K562 (cell line): ENCODE results near the gene RORC. TPM values are rescaled to one million over a fixed set of nuclear protein-coding genes. Genes with fewer than 3 reads are reported as not detected.

Experiments
- ATAC-seq: fragments of 200-7000 bp; cut with Tn5 transposase; 3 replicates; pipeline ENCODE4 v1.9.1; 2020; ENCODE audit warnings: moderate library complexity
- BruUV-seq: library from RNA; stranded (reverse); fragments of 400-500 nt; replicated peaks from 2 replicates; lab custom pipeline; 2021; lab: Mats Ljungman, UMichigan
- CTCF ChIA-PET: fragments of 300-600 bp; formaldehyde crosslinking; extraction: SDS; loops from one replicate; lab custom pipeline; 2021; ENCODE audit warnings: low intra/inter-chr PET ratio; lab: Yijun Ruan, JAX
- POLR2A ChIA-PET: fragments of 300-600, 350-650 bp; sonication (Branson Sonifier 250); formaldehyde crosslinking; extraction: SDS; loops from one replicate; lab custom pipeline; 2021; ENCODE audit warnings: antibody characterized with exemption, inconsistent platforms; lab: Yijun Ruan, JAX
- DNase-seq, 4 experiments: peaks; one replicate each; pipeline versions ENCODE4 v3.0.0 to v3.0.0-alpha.2; 2011 to 2018; ENCODE audit warnings: low spot score in 3 of 4, mixed read lengths in 3 of 4; ENCODE audit errors: extremely low read depth in 1 of 4
- FAIRE-seq: peaks from 2 replicates; lab custom pipeline; 2011; peaks lifted over from hg19 to GRCh38; lab: Jason Lieb, UNC
- H2AFZ ChIP-seq: 2 replicates; pipeline ENCODE4 v1.6.0; 2011; ENCODE audit warnings: low read depth, low read length, control low read depth, inconsistent platforms
- H3K27ac ChIP-seq: fragments of 200-600 bp; 3 replicates; pipeline ENCODE4 v1.8.0; 2011; ENCODE audit warnings: low read depth, mild to moderate bottlenecking, control low read depth, inconsistent platforms, low read length, moderate library complexity, mixed read lengths; ENCODE audit errors: extremely low read depth
- H3K27me3 ChIP-seq, 2 experiments: fragments of 300-600 bp in 1 of 2; 2 replicates in 1 of 2; 3 replicates in 1 of 2; pipeline versions ENCODE4 v1.6.0 to v1.8.0; 2011; ENCODE audit warnings: inconsistent platforms in 2 of 2, low read length in 2 of 2, mild to moderate bottlenecking in 1 of 2, mixed read lengths in 1 of 2, moderate library complexity in 1 of 2; ENCODE audit not compliant: control insufficient read depth in 2 of 2, insufficient read depth in 2 of 2
- H3K36me3 ChIP-seq: fragments of 300-600 bp; 3 replicates; pipeline ENCODE4 v1.8.0; 2011; ENCODE audit warnings: mild to moderate bottlenecking, low read length, inconsistent platforms; ENCODE audit not compliant: control insufficient read depth, insufficient read depth
- H3K4me1 ChIP-seq, 2 experiments: fragments of 200-600 bp in 1 of 2; replicated peaks in 1 of 2; 2 replicates in 1 of 2; 3 replicates in 1 of 2; pipeline versions ENCODE4 v1.5.1 to v1.8.0; 2011; ENCODE audit warnings: inconsistent platforms in 2 of 2, low read length in 2 of 2, mild to moderate bottlenecking in 1 of 2, mixed read lengths in 1 of 2, moderate library complexity in 1 of 2; ENCODE audit not compliant: control insufficient read depth in 2 of 2, insufficient read depth in 2 of 2
- H3K4me2 ChIP-seq: 2 replicates; pipeline ENCODE4 v1.6.1; 2011; ENCODE audit warnings: low read length, control low read depth, inconsistent platforms, mixed read lengths; ENCODE audit not compliant: insufficient read depth
- H3K4me3 ChIP-seq: fragments of 200-600 bp; sonication (generic), shearing (Covaris generic); 2 replicates; pipeline ENCODE4 v1.5.1; 2016; ENCODE audit warnings: control low read depth, inconsistent platforms
- H3K79me2 ChIP-seq: fragments of 200-600 bp; 3 replicates; pipeline ENCODE4 v1.8.0; 2011; ENCODE audit warnings: low read length, inconsistent platforms; ENCODE audit not compliant: control insufficient read depth, insufficient read depth
- H3K9ac ChIP-seq, 2 experiments: 2 replicates each; pipeline versions ENCODE4 v1.6.0 to v1.6.1; 2011; ENCODE audit warnings: low read depth in 2 of 2, low read length in 2 of 2, control low read depth in 1 of 2, inconsistent platforms in 1 of 2, mild to moderate bottlenecking in 1 of 2, mixed read lengths in 1 of 2; ENCODE audit not compliant: insufficient read depth in 1 of 2
- H3K9me1 ChIP-seq: one replicate; pipeline ENCODE4 v1.6.0; 2011; ENCODE audit warnings: inconsistent platforms, mild to moderate bottlenecking, low read length, moderate library complexity; ENCODE audit not compliant: control insufficient read depth, insufficient read depth
- H3K9me3 ChIP-seq: replicated peaks from 2 replicates; pipeline ENCODE4 v1.5.1; 2011; ENCODE audit warnings: low read depth, low read length, inconsistent platforms; ENCODE audit not compliant: control insufficient read depth, insufficient read depth
- H4K20me1 ChIP-seq: replicated peaks from 2 replicates; pipeline ENCODE4 v1.6.1; 2011; ENCODE audit warnings: low read length, inconsistent platforms, mixed read lengths; ENCODE audit not compliant: control insufficient read depth, insufficient read depth
- ADNP ChIP-seq: fragments of 200-800 bp; sonication (Bioruptor generic); IDR thresholded peaks from 2 replicates; pipeline ENCODE4 v1.6.1; 2016; ENCODE audit warnings: missing genetic modification characterization, missing compliant biosample characterization
- ARID1B ChIP-seq: fragments of 450-650 bp; IDR thresholded peaks from 2 replicates; pipeline ENCODE4 v1.6.1; 2016; ENCODE audit warnings: antibody characterized with exemption, mild to moderate bottlenecking, inconsistent platforms
- ATF3 ChIP-seq, 2 experiments: fragments of 450-650 bp in 1 of 2; sonication (generic) in 1 of 2; formaldehyde crosslinking in 1 of 2; IDR thresholded peaks in 1 of 2; conservative IDR thresholded peaks in 1 of 2; 2 replicates each; pipeline versions ENCODE4 v1.6.1 to v1.8.1; 2016 to 2023; ENCODE audit warnings: mild to moderate bottlenecking in 2 of 2, moderate library complexity in 2 of 2, inconsistent platforms in 1 of 2, missing genetic modification reagents in 1 of 2
- CEBPB ChIP-seq: fragments of 450-650 bp; IDR thresholded peaks from 2 replicates; pipeline ENCODE4 v1.6.1; 2016; ENCODE audit warnings: missing genetic modification characterization, missing compliant biosample characterization
- CEBPG ChIP-seq, 3 experiments: fragments of 200-800 bp in 1 of 3; sonication (Bioruptor generic) in 1 of 3; sonication (generic) in 1 of 3; formaldehyde crosslinking in 1 of 3; IDR thresholded peaks in 2 of 3; conservative IDR thresholded peaks in 1 of 3; 2 replicates each; pipeline versions ENCODE4 v1.6.1 to v1.8.0; 2016 to 2022; ENCODE audit warnings: missing compliant biosample characterization in 2 of 3, missing genetic modification characterization in 2 of 3, mild to moderate bottlenecking in 1 of 3, missing genetic modification reagents in 1 of 3
- CHD2 ChIP-seq: IDR thresholded peaks from 2 replicates; pipeline ENCODE4 v1.6.1; 2011; ENCODE audit warnings: low read depth, low read length
- FOSL1 ChIP-seq: fragments of 200-800 bp; sonication (Bioruptor generic); conservative IDR thresholded peaks from 2 replicates; pipeline ENCODE4 v1.6.1; 2016; ENCODE audit warnings: missing genetic modification characterization, missing compliant biosample characterization
- FOXM1 ChIP-seq, 2 experiments: fragments of 450-650 bp in 1 of 2; sonication (generic) in 1 of 2; formaldehyde crosslinking in 1 of 2; IDR thresholded peaks; 2 replicates each; pipeline versions ENCODE4 v1.6.1 to v1.9.0; 2017 to 2022; ENCODE audit warnings: low read depth in 2 of 2, mild to moderate bottlenecking in 2 of 2, missing genetic modification reagents in 1 of 2, moderate library complexity in 1 of 2
- HMGN3 ChIP-seq: IDR thresholded peaks from 2 replicates; pipeline ENCODE4 v1.6.1; 2011; ENCODE audit warnings: borderline replicate concordance, low read depth, mild to moderate bottlenecking, mixed read lengths, low read length; ENCODE audit not compliant: insufficient read length; ENCODE audit errors: extremely low read depth
- JUND ChIP-seq, 2 experiments: IDR thresholded peaks; 2 replicates in 1 of 2; 3 replicates in 1 of 2; pipeline ENCODE4 v1.6.1; 2011; ENCODE audit warnings: borderline replicate concordance in 2 of 2, low read depth in 2 of 2, low read length in 2 of 2, improper control_type of control experiment in 1 of 2, missing biosample characterization in 1 of 2, missing genetic modification characterization in 1 of 2, missing genetic modification reagents in 1 of 2
- MEF2D ChIP-seq: conservative IDR thresholded peaks from 2 replicates; pipeline ENCODE4 v1.6.1; 2016; ENCODE audit warnings: low read depth, missing genetic modification characterization, missing compliant biosample characterization
- MEIS2 ChIP-seq: fragments of 450-650 bp; IDR thresholded peaks from 2 replicates; pipeline ENCODE4 v1.6.1; 2014; ENCODE audit warnings: mild to moderate bottlenecking; ENCODE audit not compliant: partially characterized antibody
- ZFP91 ChIP-seq: sonication (generic); formaldehyde crosslinking; IDR thresholded peaks from 2 replicates; pipeline ENCODE4 v1.8.0; 2022; ENCODE audit warnings: mild to moderate bottlenecking, missing genetic modification reagents
- ZNF146 ChIP-seq: IDR thresholded peaks from one replicate; pipeline ENCODE4 v1.6.1; 2018; ENCODE audit warnings: missing compliant biosample characterization; ENCODE audit not compliant: unreplicated experiment
- ZNF512 ChIP-seq: IDR thresholded peaks from 2 replicates; pipeline ENCODE4 v1.6.1; 2016; ENCODE audit warnings: missing genetic modification characterization, missing compliant biosample characterization
- WGBS: fragments of 100-300 bp; shearing (Covaris generic); methylation state at CpG from one replicate; pipeline ENCODE4 v1.1.6; 2016; ENCODE audit warnings: low coverage, mixed read lengths; ENCODE audit not compliant: insufficient coverage; ENCODE audit errors: missing lambda C conversion rate; 5-methylcytosine and 5-hydroxymethylcytosine counted together
- in situ Hi-C: fragments of 300-500 bp; cut with MboI; formaldehyde crosslinking; loops from 4 replicates; pipeline ENCODE4 v1.15.0; 2018; ENCODE audit warnings: inconsistent platforms, mixed read lengths
- intact Hi-C: fragments of 100-400 bp; cut with micrococcal nuclease; formaldehyde crosslinking; loops from 2 replicates; pipeline ENCODE4 v1.14.2; 2022
- polyA plus RNA-seq, 8 experiments: library from polyadenylated mRNA; depleted of rRNA in 4 of 8; stranded (reverse) in 5 of 8; unstranded in 3 of 8; fragments of >200 nt; fragmentation: Nextera tagmentation in 2 of 8; fragmentation: Illumina TruSeq in 1 of 8; extraction: Ambion mirVana in 2 of 8; extraction: Trizol in 1 of 8; gene quantifications; 2 replicates each; pipeline versions ENCODE4 v1.2.1 to v1.2.3, GENCODE V29; 2011 to 2014; ENCODE audit warnings: inconsistent platforms in 1 of 8, missing spikeins in 1 of 8
- total RNA-seq, 7 experiments: library from RNA; depleted of rRNA in 6 of 7; stranded (reverse); fragments of >200 nt in 6 of 7; fragmentation: Illumina TruSeq in 2 of 7; extraction: Trizol in 2 of 7; gene quantifications; 2 replicates each; pipeline versions ENCODE4 v1.2.1 to v1.2.3, GENCODE V29; 2011 to 2021; ENCODE audit warnings: low replicate concordance in 1 of 7

Gene RORC
- total and polyA plus RNA-seq, 9 of the 15 experiments (the other 6 are each of a cell fraction or from before 2014, with no cell fraction given): not detected

- Histone ChIP-seq H3K9me1 (no peaks in the 10 kb centered on the region), H2AFZ (no peak overlapping the region), H3K79me2 (no peaks in the 10 kb centered on the region), H3K4me1 (0 out of 5 replicates have a peak, but pooled peaks cover 0 to 2% of the 10 kb centered on the region in 2 experiments), H4K20me1 (no peaks in the 10 kb centered on the region), H3K27ac (no peak overlapping the region), H3K9me3 (no peaks in the 10 kb centered on the region), H3K4me2 (no peak overlapping the region), H3K36me3 (no peaks in the 10 kb centered on the region)
- ChIA-PET CTCF (no interaction called here), POLR2A (no interaction called here)
- DNase-seq: peak in 1 of 4 experiments; percentile 16
- no peak for FAIRE-seq
- ATAC-seq: no peak; the same call in 2 of the 3 replicates
- BruUV-seq: no TSS peak
- TF ChIP-seq ARID1B (0 out of 2 replicates have a peak, but pooled peaks have one; percentile 9), ATF3 (IDR thresholded peaks at IDR 0.05) (peak; percentile 72), ATF3 (CRISPR knock-in tag; conservative IDR thresholded peaks at IDR 0.05) (no peak), ADNP (0 out of 2 replicates have a peak, but pooled peaks have one; percentile 41), CEBPG (CRISPR knock-in tag; IDR thresholded peaks at IDR 0.05) (no peak), CEBPG (tag; conservative IDR thresholded peaks at IDR 0.05 in 1 of 2, IDR thresholded peaks at IDR 0.05 in 1 of 2) (peak; percentile 25 to 78; a peak in 2 of 4 replicates), CEBPB (tag) (peak; percentile 72), MEF2D (no peak), ZFP91 (CRISPR knock-in tag) (no peak), FOXM1 (IDR thresholded peaks at IDR 0.05; ENCODE audit: low read depth) (peak; percentile 35; the same call in 1 of the 2 replicates), FOXM1 (CRISPR knock-in tag; IDR thresholded peaks at IDR 0.05; ENCODE audit: low read depth) (no peak), MEIS2 (peak; percentile 6), HMGN3 (no peak), CHD2 (0 out of 2 replicates have a peak, but pooled peaks have one; percentile 30), FOSL1 (tag) (peak; percentile 92), JUND (IDR thresholded peaks at IDR 0.05; ENCODE audit: borderline replicate concordance, low read depth, low read length) (peak; percentile 73), JUND (tag; IDR thresholded peaks at IDR 0.05; ENCODE audit: borderline replicate concordance, low read depth, low read length) (peak; percentile 75), ZNF512 (tag) (0 out of 2 replicates have a peak, but pooled peaks have one; percentile 4), ZNF146 (CRISPR knock-in tag) (peak; percentile 8)
- TF ChIP-seq, all 486 proteins: peak for 12
- intact Hi-C loops (no loop called here), in situ Hi-C loops (no loop called here)
- WGBS: 18% methylated on average over 7 of the region's 7 CpGs
- H3K9ac ChIP-seq: no peak overlapping the region
- H3K4me3 ChIP-seq: no peak overlapping the region
- peaks cover 0 to 8% of the 10 kb centered on the region in 2 experiments; a peak in 2 of 5 replicates for H3K27me3 ChIP-seq
Observed at GRCh38 chr1:151867765-151868411, 36.3 kb upstream of the RORC start.
